Measurements from ENCODE around the gene GDPD1. TPM values are rescaled to one million over a fixed set of nuclear protein-coding genes. Genes with fewer than 3 reads are reported as not detected.
"Not testable (repeated sequence)": the region's sequence is repeated elsewhere in the genome, so short reads cannot be mapped to it uniquely, and the experiment has no call there.

The GDPD1 gene
- total and polyA plus RNA-seq, 12 donors = 0.95 to 4.8 (median 1.8) TPM

- Histone ChIP-seq H3K36me3 (no peaks in the 10 kb centered on the region), H3K27ac (no peak overlapping the region), H3K9me3 (no peaks in the 10 kb centered on the region), H3K27me3 (no peaks in the 10 kb centered on the region), H3K4me3 (no peak overlapping the region), H3K4me1 (peaks cover 0 to 14% (median 0%) of the 10 kb centered on the region in 9 donors)
- WGBS, 2 donors = 78 to 83% methylated on average over 6 of the region's 6 CpGs
- ATAC-seq (no peak), DNase-seq (no peak)
- no peak for TF ChIP-seq CTCF (IDR thresholded peaks at IDR 0.05)
- intact Hi-C loops (cut with DNase I) = loop anchor here (1.0 to 10.0 kb wide), 9 partner anchors 127 to 254 kb away; partner anchors contain the start of gene DHX40 (in 3 of the 10)
Observed at GRCh38 chr17:59310263-59310920, 90.1 kb downstream of the GDPD1 start.

- peak; percentile 63 to 90 (median 86) for TF ChIP-seq CTCF (IDR thresholded peaks at IDR 0.05)
- H3K4me1 ChIP-seq = peaks cover 0 to 14% (median 0%) of the 10 kb centered on the region in 9 donors
- DNase-seq = peak in 1 of 2 donors; percentile 56
- H3K9me3 ChIP-seq = no peaks in the 10 kb centered on the region
- no peaks in the 10 kb centered on the region for H3K27me3 ChIP-seq
- no peaks in the 10 kb centered on the region for H3K36me3 ChIP-seq
- 1 to 2% methylated on average over 5 of the region's 5 CpGs for WGBS, 2 donors
- H3K4me3 ChIP-seq = no peak overlapping the region
- H3K27ac ChIP-seq = no peak overlapping the region
- peak; percentile 84 to 97 (median 94) for ATAC-seq
- intact Hi-C loops (cut with DNase I) = loop anchor here (1.0 to 10.0 kb wide), 9 partner anchors 126 to 254 kb away; partner anchors contain the start of gene DHX40 (in 3 of the 10)
Observed at GRCh38 chr17:59311051-59311468, 90.7 kb downstream of the GDPD1 start.

GRCh38 chr17:59311521-59311920 lies 91.2 kb downstream of the GDPD1 start:
- not testable (repeated sequence) for H3K27me3 ChIP-seq, H3K27ac ChIP-seq, ATAC-seq, DNase-seq, H3K36me3 ChIP-seq, H3K4me3 ChIP-seq, H3K9me3 ChIP-seq
- peaks cover 0 to 14% (median 0%) of the 10 kb centered on the region in 9 donors for H3K4me1 ChIP-seq
- 89 to 91% methylated on average over 7 of the region's 7 CpGs for WGBS, 2 donors
- intact Hi-C loops (cut with DNase I) = loop anchor here (1.0 to 10.0 kb wide), 9 partner anchors 126 to 253 kb away; partner anchors contain the start of gene DHX40 (in 3 of the 10)

GRCh38 chr17:59315866-59316265 lies 95.6 kb downstream of the GDPD1 start:
- WGBS, 2 donors = 80 to 81% methylated on average over 4 of the region's 4 CpGs
- no peaks in the 10 kb centered on the region for H3K9me3 ChIP-seq
- no peak for TF ChIP-seq CTCF (IDR thresholded peaks at IDR 0.05)
- no peak overlapping the region for H3K4me3 ChIP-seq
- H3K27ac ChIP-seq = no peak overlapping the region
- intact Hi-C loops (cut with DNase I) = loop anchor here in 5 of 10 donors (10.0 kb wide), 2 partner anchors 209 to 249 kb away; partner anchors contain the start of gene DHX40 (in 3 of the 5)
- ATAC-seq (no peak), DNase-seq (no peak)
- no peaks in the 10 kb centered on the region for H3K27me3 ChIP-seq
- H3K4me1 ChIP-seq = peaks cover 0 to 13% (median 0%) of the 10 kb centered on the region in 9 donors
- no peaks in the 10 kb centered on the region for H3K36me3 ChIP-seq

Other genes with a start within 250 kb of the GDPD1 start
- 10 to 100 TPM; 15.2 to 22.2 (median 18.1) TPM for gene TRIM37, start 113.6 kb upstream of the GDPD1 start, total RNA-seq
- gene TRIM37, start 113.6 kb upstream of the GDPD1 start, polyA plus RNA-seq = 1 to 10 TPM; 5.9 to 8.6 TPM
- 10 to 100 TPM; 28.0 to 46.4 (median 35.6) TPM for gene SKA2, start 65.3 kb upstream of the GDPD1 start, total RNA-seq
- gene SKA2, start 65.3 kb upstream of the GDPD1 start, polyA plus RNA-seq = 10 to 100 TPM; 29.2 to 34.0 TPM
- 1 to 10 TPM in 7 of 10 donors, under 1 TPM in 3; 0.61 to 6.9 (median 1.4) TPM for gene PRR11, start 64.8 kb upstream of the GDPD1 start, total RNA-seq
- gene PRR11, start 64.8 kb upstream of the GDPD1 start, polyA plus RNA-seq = under 1 TPM; 0.29 TPM
- gene SMG8, start 10.5 kb upstream of the GDPD1 start, total RNA-seq = 10 to 100 TPM in 7 of 10 donors, 1 to 10 TPM in 3; 7.5 to 11.7 (median 10.5) TPM
- 1 to 10 TPM; 1.2 to 3.8 TPM for gene SMG8, start 10.5 kb upstream of the GDPD1 start, polyA plus RNA-seq
- 10 to 100 TPM; 12.0 to 57.1 (median 42.0) TPM for gene YPEL2, start 111.1 kb downstream of the GDPD1 start, total RNA-seq
- gene YPEL2, start 111.1 kb downstream of the GDPD1 start, polyA plus RNA-seq = 10 to 100 TPM in 1 of 2 donors, 1 to 10 TPM in 1; 5.0 to 15.7 TPM